Skeletal muscle tissue (tissue), 4 donors: ENCODE data around the gene KCNK2. TPM values are rescaled to one million over a fixed set of nuclear protein-coding genes. Genes with fewer than 3 reads are reported as not detected.

Source experiments
- H3K27ac ChIP-seq: one replicate; pipeline ENCODE4 v1.7.0; 2013; ENCODE audit warnings: mild to moderate bottlenecking, low read depth, low read length, inconsistent platforms
- H3K27me3 ChIP-seq, 3 donors: one replicate each; pipeline ENCODE4 v1.7.0; 2013; ENCODE audit warnings: low read length in 3 of 3; ENCODE audit not compliant: control insufficient read depth in 3 of 3, insufficient read depth in 3 of 3
- H3K36me3 ChIP-seq, 3 donors: one replicate each; pipeline ENCODE4 v1.7.0; 2013; ENCODE audit warnings: low read length in 3 of 3; ENCODE audit not compliant: control insufficient read depth in 3 of 3, insufficient read depth in 3 of 3
- H3K4me1 ChIP-seq, 3 donors: one replicate each; pipeline ENCODE4 v1.7.0; 2013; ENCODE audit warnings: low read length in 3 of 3, mild to moderate bottlenecking in 3 of 3; ENCODE audit not compliant: control insufficient read depth in 3 of 3, insufficient read depth in 3 of 3
- H3K4me3 ChIP-seq, 3 donors: one replicate each; pipeline ENCODE4 v1.7.0; 2013; ENCODE audit warnings: low read length in 3 of 3
- H3K9ac ChIP-seq, 3 donors: one replicate each; pipeline ENCODE4 v1.7.0; 2013; ENCODE audit warnings: low read length in 3 of 3, mild to moderate bottlenecking in 3 of 3, moderate library complexity in 2 of 3, low read depth in 1 of 3
- H3K9me3 ChIP-seq, 3 donors: one replicate each; pipeline ENCODE4 v1.7.0; 2013; ENCODE audit warnings: low read length in 3 of 3; ENCODE audit not compliant: control insufficient read depth in 3 of 3
- total RNA-seq: library from RNA; depleted of rRNA; stranded (reverse); fragments of >200 nt; gene quantifications from one replicate; pipeline ENCODE4 v1.2.3, GENCODE V29; 2014
- donor health status: Osteomylitis.

KCNK2 gene
- total RNA-seq, 1 donor from 2014 or later: 2.6 TPM

- H3K9me3 ChIP-seq: no peaks in the 10 kb centered on the region
- no peaks in the 10 kb centered on the region for H3K4me1 ChIP-seq
- H3K27ac ChIP-seq: no peak overlapping the region
- no peak overlapping the region for H3K9ac ChIP-seq
- peaks cover 0 to under 1% (median 0%) of the 10 kb centered on the region in 3 donors for H3K27me3 ChIP-seq
- no peak overlapping the region for H3K4me3 ChIP-seq
- H3K36me3 ChIP-seq: no peaks in the 10 kb centered on the region
Observed at GRCh38 chr1:215094381-215094780, 11.8 kb downstream of the KCNK2 start.

DNA sequence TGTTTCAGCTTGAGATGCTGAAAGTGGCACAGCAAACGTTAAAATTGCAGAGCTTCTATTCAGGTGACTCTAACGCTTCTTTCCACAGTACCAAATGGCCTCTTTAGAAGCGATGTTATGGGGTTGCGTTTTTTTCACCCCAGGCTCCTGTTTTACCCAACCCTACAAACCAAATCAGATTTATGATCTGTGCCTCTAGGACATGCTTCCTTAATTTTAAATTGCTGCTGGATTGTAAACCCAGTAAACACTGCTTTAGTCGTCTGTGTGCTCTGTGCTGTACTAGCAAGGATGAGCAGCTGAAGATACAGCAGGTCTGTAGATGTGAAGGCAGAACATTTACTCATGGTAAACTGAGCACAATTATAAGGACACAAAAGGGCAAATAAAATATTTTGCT is 13.0 kb downstream of the KCNK2 start:
- no peaks in the 10 kb centered on the region for H3K36me3 ChIP-seq

GRCh38 chr1:215101511-215101910 is 19.0 kb downstream of the KCNK2 start:
- Histone ChIP-seq H3K27ac (no peak overlapping the region), H3K36me3 (no peaks in the 10 kb centered on the region), H3K9ac (no peak overlapping the region), H3K4me1 (no peaks in the 10 kb centered on the region), H3K4me3 (no peak overlapping the region), H3K9me3 (no peaks in the 10 kb centered on the region), H3K27me3 (no peaks in the 10 kb centered on the region)

More for the DNA sequence above, 13.0 kb downstream of the KCNK2 start:
- Histone ChIP-seq H3K4me3 (no peak overlapping the region), H3K4me1 (no peaks in the 10 kb centered on the region), H3K9me3 (no peaks in the 10 kb centered on the region), H3K27ac (no peak overlapping the region), H3K27me3 (no peaks in the 10 kb centered on the region), H3K9ac (no peak overlapping the region)

DNA sequence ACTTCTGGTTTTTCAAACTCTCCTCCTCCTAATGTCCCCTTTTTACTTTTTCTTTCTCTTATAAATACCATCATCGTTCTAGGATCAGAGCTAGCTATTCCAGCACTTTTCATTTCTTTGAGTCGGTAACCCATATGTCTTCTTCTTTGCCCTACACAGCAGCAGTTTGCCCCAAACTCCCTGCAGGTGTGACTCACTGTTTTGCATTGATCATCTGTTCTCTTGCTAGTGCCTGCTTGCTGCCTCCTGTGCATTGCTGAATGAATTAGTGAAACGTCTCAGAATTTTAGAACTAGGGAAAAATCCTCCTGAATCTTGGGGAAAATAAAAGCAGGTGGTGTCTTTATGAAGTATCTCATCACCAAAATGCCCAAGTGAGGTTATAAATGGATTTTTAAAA is 21.7 kb downstream of the KCNK2 start:
- no peaks in the 10 kb centered on the region for H3K4me1 ChIP-seq
- H3K4me3 ChIP-seq: no peak overlapping the region
- H3K27ac ChIP-seq: no peak overlapping the region
- no peaks in the 10 kb centered on the region for H3K27me3 ChIP-seq
- H3K9me3 ChIP-seq: no peaks in the 10 kb centered on the region
- no peak overlapping the region for H3K9ac ChIP-seq
- H3K36me3 ChIP-seq: no peaks in the 10 kb centered on the region

- Histone ChIP-seq H3K27ac (no peak overlapping the region), H3K9me3 (no peaks in the 10 kb centered on the region), H3K9ac (no peak overlapping the region), H3K4me3 (no peak overlapping the region), H3K27me3 (no peaks in the 10 kb centered on the region), H3K36me3 (no peaks in the 10 kb centered on the region), H3K4me1 (no peaks in the 10 kb centered on the region)
Observed at GRCh38 chr1:215106067-215106466, 23.5 kb downstream of the KCNK2 start.

DNA sequence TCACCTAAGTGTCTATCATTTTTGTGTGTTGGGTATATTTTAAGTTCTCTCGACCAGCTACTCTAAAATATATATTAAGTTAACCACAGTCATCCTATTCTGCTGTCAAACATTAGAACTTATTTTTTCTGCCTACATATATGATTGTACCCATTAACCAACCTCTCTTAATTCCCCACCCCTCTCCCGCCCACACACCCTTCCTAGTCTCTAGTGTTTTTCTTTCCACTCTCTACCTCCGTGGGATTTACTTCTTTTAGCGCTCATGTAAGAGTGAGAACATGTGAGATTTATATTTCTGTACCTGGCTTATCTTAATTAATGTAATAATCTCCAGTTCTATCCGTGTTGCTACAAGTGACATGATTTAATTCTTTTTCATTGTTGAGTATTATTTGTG is 26.6 kb downstream of the KCNK2 start:
- H3K9ac ChIP-seq: no peak overlapping the region
- H3K4me3 ChIP-seq: no peak overlapping the region
- no peaks in the 10 kb centered on the region for H3K4me1 ChIP-seq
- H3K9me3 ChIP-seq: no peaks in the 10 kb centered on the region
- H3K36me3 ChIP-seq: no peaks in the 10 kb centered on the region
- no peak overlapping the region for H3K27ac ChIP-seq
- H3K27me3 ChIP-seq: no peaks in the 10 kb centered on the region

DNA sequence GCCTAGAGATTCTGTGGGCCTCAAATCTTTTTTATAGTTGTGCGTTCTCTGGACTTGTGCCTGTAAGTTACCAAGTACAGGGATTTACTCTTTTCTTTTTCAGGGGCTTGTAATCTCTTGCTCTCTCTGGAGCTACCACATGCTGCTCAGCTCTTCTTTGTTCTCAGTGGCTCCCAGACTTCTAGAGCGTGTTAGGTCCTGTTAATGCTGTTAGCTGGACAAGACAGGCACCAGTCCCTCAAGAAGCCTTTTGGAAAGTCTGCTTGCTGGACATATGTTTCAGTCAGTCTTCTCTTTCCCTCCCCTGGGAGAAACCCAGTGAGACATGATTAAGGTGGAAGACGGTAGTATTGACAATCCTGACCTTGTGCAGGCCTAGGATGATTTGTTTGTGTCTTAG is 29.4 kb downstream of the KCNK2 start:
- Histone ChIP-seq H3K9ac (no peak overlapping the region), H3K27ac (no peak overlapping the region), H3K36me3 (no peaks in the 10 kb centered on the region), H3K9me3 (no peaks in the 10 kb centered on the region), H3K4me1 (no peaks in the 10 kb centered on the region), H3K4me3 (no peak overlapping the region), H3K27me3 (no peaks in the 10 kb centered on the region)

- no peak overlapping the region for H3K4me3 ChIP-seq
- H3K27ac ChIP-seq: no peak overlapping the region
- no peak overlapping the region for H3K9ac ChIP-seq
- H3K36me3 ChIP-seq: no peaks in the 10 kb centered on the region
- H3K4me1 ChIP-seq: no peaks in the 10 kb centered on the region
- no peaks in the 10 kb centered on the region for H3K9me3 ChIP-seq
- no peaks in the 10 kb centered on the region for H3K27me3 ChIP-seq
Observed at GRCh38 chr1:215113776-215114153, 31.2 kb downstream of the KCNK2 start.

DNA sequence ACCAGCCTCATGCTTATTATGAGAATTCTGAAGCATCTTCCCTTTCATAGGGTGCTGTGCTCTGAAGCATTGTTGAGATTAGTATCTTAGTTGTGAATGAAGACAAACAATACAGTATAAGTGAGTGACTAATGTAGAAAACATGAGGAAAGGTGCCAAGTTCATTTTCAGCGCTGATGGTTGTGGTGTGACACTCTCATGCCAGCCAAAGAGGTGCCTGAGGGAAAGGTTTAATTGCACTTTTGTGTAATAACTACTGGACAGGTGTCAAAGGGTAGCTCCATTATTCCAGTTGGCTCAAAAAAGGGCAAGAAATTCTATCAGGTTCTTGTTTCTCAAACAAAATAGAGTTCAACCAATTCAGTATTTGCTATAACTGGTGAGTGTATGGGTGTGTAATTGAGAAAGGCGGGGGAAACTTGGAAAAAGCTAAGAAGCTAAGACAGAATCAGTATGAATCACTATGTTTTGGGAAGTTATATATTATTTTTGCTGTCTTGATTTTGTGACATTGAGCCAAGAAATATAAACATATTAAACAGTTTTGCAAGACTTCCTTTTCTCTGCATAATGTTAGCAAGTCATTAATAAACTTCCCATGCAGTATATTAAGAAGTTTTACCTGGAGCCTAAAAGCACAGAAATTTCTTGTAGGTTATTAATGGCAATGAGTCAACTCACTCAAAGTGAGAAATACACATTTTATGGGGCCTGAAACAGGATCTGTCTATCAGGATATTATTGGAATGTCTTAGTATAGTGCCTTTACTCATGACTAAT is 31.8 kb downstream of the KCNK2 start:
- no peak overlapping the region for H3K9ac ChIP-seq
- no peak overlapping the region for H3K4me3 ChIP-seq
- no peaks in the 10 kb centered on the region for H3K36me3 ChIP-seq
- no peaks in the 10 kb centered on the region for H3K27me3 ChIP-seq
- H3K27ac ChIP-seq: no peak overlapping the region
- no peaks in the 10 kb centered on the region for H3K9me3 ChIP-seq
- H3K4me1 ChIP-seq: no peaks in the 10 kb centered on the region

- no peaks in the 10 kb centered on the region for H3K36me3 ChIP-seq
- no peaks in the 10 kb centered on the region for H3K4me1 ChIP-seq
- H3K9ac ChIP-seq: no peak overlapping the region
- no peaks in the 10 kb centered on the region for H3K27me3 ChIP-seq
- H3K9me3 ChIP-seq: no peaks in the 10 kb centered on the region
- H3K27ac ChIP-seq: no peak overlapping the region
- H3K4me3 ChIP-seq: no peak overlapping the region
Observed at GRCh38 chr1:215115760-215116159, 33.2 kb downstream of the KCNK2 start.
